Activated CD8-positive, alpha-beta memory T cell treated with anti-CD3 and anti-CD28 coated beads for 4 hours (primary cell): ENCODE results near the gene GUCY2D.

Experiments
- DNase-seq, 2 donors: peaks; one replicate each; pipeline ENCODE4 v3.0.0-alpha.2; 2020; ENCODE audit warnings: low read depth in 2 of 2

Gene GUCY2D

GRCh38 chr17:8064561-8065019 is 62.2 kb downstream of the GUCY2D start:
- no peak for DNase-seq

- DNase-seq, result no peak
These were observed 64.7 kb downstream of the GUCY2D start for GRCh38 chr17:8066841-8067775.

- no peak for DNase-seq
These were observed 65.4 kb downstream of the GUCY2D start for GRCh38 chr17:8067806-8068205.

- no peak for DNase-seq
These were observed 66.5 kb downstream of the GUCY2D start for GRCh38 chr17:8068736-8069586.

- DNase-seq, result no peak
These were observed 67.1 kb downstream of the GUCY2D start for GRCh38 chr17:8069587-8069860.
